Neural cell (in vitro differentiated cells): ENCODE results near the gene RGL1. TPM values are rescaled to one million over a fixed set of nuclear protein-coding genes. Genes with fewer than 3 reads are reported as not detected.

Experiments
- H2AFZ ChIP-seq: fragments of 200-600, 300-800 bp; sonication (generic), shearing (Covaris generic); 2 replicates; pipeline ENCODE4 v1.6.0; 2014; ENCODE audit warnings: low read depth, mild to moderate bottlenecking, antibody characterized with exemption, low read length, moderate library complexity
- H3F3A ChIP-seq: fragments of 200-600 bp; shearing (Covaris generic); 2 replicates; pipeline ENCODE4 v1.6.1; 2016; ENCODE audit warnings: mild to moderate bottlenecking, moderate library complexity, mixed read lengths, antibody characterized with exemption, low read length; ENCODE audit not compliant: insufficient read depth, poor library complexity, severe bottlenecking
- H3K27ac ChIP-seq: fragments of 200-600, 300-800 bp; sonication (generic), shearing (Covaris generic); 2 replicates; pipeline ENCODE4 v1.5.1; 2014; ENCODE audit warnings: mild to moderate bottlenecking, low read length, moderate library complexity
- H3K27me3 ChIP-seq: fragments of 300-800, 200-600 bp; sonication (generic), shearing (Covaris generic); 2 replicates; pipeline ENCODE4 v1.6.0; 2014; ENCODE audit warnings: mild to moderate bottlenecking, low read depth, low read length, moderate library complexity; ENCODE audit not compliant: insufficient read depth
- H3K36me3 ChIP-seq: fragments of 300-800, 200-600 bp; sonication (generic), shearing (Covaris generic); 2 replicates; pipeline ENCODE4 v1.5.1; 2014; ENCODE audit warnings: mild to moderate bottlenecking, antibody characterized with exemption, low read length, moderate library complexity; ENCODE audit not compliant: insufficient read depth
- H3K4me2 ChIP-seq: fragments of 300-800, 200-600 bp; sonication (generic), shearing (Covaris generic); 2 replicates; pipeline ENCODE4 v1.6.0; 2014; ENCODE audit warnings: mild to moderate bottlenecking, low read length
- H3K4me3 ChIP-seq: fragments of 300-800, 200-600 bp; sonication (generic), shearing (Covaris generic); 2 replicates; pipeline ENCODE4 v1.5.1; 2014; ENCODE audit warnings: mild to moderate bottlenecking, low read length, moderate library complexity
- H3K79me2 ChIP-seq: fragments of 200-600 bp; shearing (Covaris generic); replicated peaks from 2 replicates; pipeline ENCODE4 v1.6.0; 2014; ENCODE audit warnings: mild to moderate bottlenecking, low read length, moderate library complexity; ENCODE audit not compliant: insufficient read depth
- H3K9ac ChIP-seq: fragments of 300-800, 200-600 bp; sonication (generic), shearing (Covaris generic); 2 replicates; pipeline ENCODE4 v1.6.1; 2016; ENCODE audit warnings: mild to moderate bottlenecking, low read length, mixed read lengths
- H3K9me2 ChIP-seq: fragments of 200-600 bp; shearing (Covaris generic); 2 replicates; pipeline ENCODE4 v1.6.1; 2016; ENCODE audit warnings: mild to moderate bottlenecking, low read length, mixed read lengths; ENCODE audit not compliant: insufficient read depth
- H3K9me3 ChIP-seq: fragments of 200-600, 300-800 bp; sonication (generic), shearing (Covaris generic); 2 replicates; pipeline ENCODE4 v1.6.1; 2016; ENCODE audit warnings: mild to moderate bottlenecking, mixed run types, low read length, moderate library complexity, mixed read lengths
- H4K20me1 ChIP-seq: fragments of 200-600 bp; shearing (Covaris generic); 2 replicates; pipeline ENCODE4 v1.6.1; 2016; ENCODE audit warnings: mild to moderate bottlenecking, mixed run types; ENCODE audit not compliant: insufficient read depth
- CTCF ChIP-seq: fragments of 450-650 bp; IDR thresholded peaks from 2 replicates; pipeline ENCODE4 v1.5.1; 2014; ENCODE audit warnings: antibody characterized with exemption, mild to moderate bottlenecking, moderate library complexity; ENCODE audit not compliant: poor library complexity, severe bottlenecking
- EP300 ChIP-seq: fragments of 450-650 bp; conservative IDR thresholded peaks from 2 replicates; pipeline ENCODE4 v1.6.1; 2014; ENCODE audit warnings: antibody characterized with exemption, mild to moderate bottlenecking, moderate library complexity; ENCODE audit not compliant: poor library complexity, severe bottlenecking
- EZH2 ChIP-seq: fragments of 200-600, 300-800 bp; shearing (Covaris generic), sonication (generic); IDR thresholded peaks from 2 replicates; pipeline ENCODE4 v1.6.1; 2014; ENCODE audit warnings: antibody characterized with exemption, low read length, borderline replicate concordance, mild to moderate bottlenecking; ENCODE audit not compliant: insufficient read depth, poor library complexity, severe bottlenecking
- MXI1 ChIP-seq: fragments of 450-650 bp; conservative IDR thresholded peaks from 2 replicates; pipeline ENCODE4 v1.6.1; 2014; ENCODE audit warnings: antibody characterized with exemption, mild to moderate bottlenecking; ENCODE audit not compliant: poor library complexity, severe bottlenecking
- POLR2AphosphoS5 ChIP-seq: IDR thresholded peaks from 2 replicates; pipeline ENCODE4 v1.6.1; 2012
- RAD21 ChIP-seq: fragments of 450-650 bp; conservative IDR thresholded peaks from 2 replicates; pipeline ENCODE4 v1.6.1; 2014; ENCODE audit warnings: antibody characterized with exemption, mild to moderate bottlenecking, moderate library complexity
- REST ChIP-seq: IDR thresholded peaks from 2 replicates; pipeline ENCODE4 v1.6.1; 2012; ENCODE audit warnings: borderline replicate concordance
- TAF1 ChIP-seq: IDR thresholded peaks from 2 replicates; pipeline ENCODE4 v1.6.1; 2012; ENCODE audit warnings: low read depth
- polyA plus RNA-seq: library from polyadenylated mRNA; depleted of rRNA; stranded (reverse); fragments of >200 nt; gene quantifications from 2 replicates; pipeline ENCODE4 v1.2.3, GENCODE V29; 2014

RGL1 gene
- polyA plus RNA-seq, 1 donor from 2014 or later: 14.7 TPM

- H3K9ac ChIP-seq: no peak overlapping the region
- H3K36me3 ChIP-seq: peaks cover 9% of the 10 kb centered on the region
Observed at GRCh38 chr1:183914276-183914675, 109.4 kb downstream of the RGL1 start.

GRCh38 chr1:183914891-183915290, 110.0 kb downstream of the RGL1 start:
- no peak overlapping the region for H2AFZ ChIP-seq
- no peak overlapping the region for H3K27ac ChIP-seq
- no peaks in the 10 kb centered on the region for H3K9me3 ChIP-seq
- H3K36me3 ChIP-seq: peaks cover 13% of the 10 kb centered on the region
- no peaks in the 10 kb centered on the region for H3F3A ChIP-seq
- no peaks in the 10 kb centered on the region for H3K9me2 ChIP-seq
- H3K4me3 ChIP-seq: no peak overlapping the region
- H3K9ac ChIP-seq: no peak overlapping the region
- no peaks in the 10 kb centered on the region for H3K79me2 ChIP-seq
- no peaks in the 10 kb centered on the region for H4K20me1 ChIP-seq
- no peak overlapping the region for H3K4me2 ChIP-seq
- H3K27me3 ChIP-seq: no peaks in the 10 kb centered on the region
- TF ChIP-seq REST (no peak), TAF1 (no peak), MXI1 (no peak), EP300 (no peak), RAD21 (no peak), EZH2 (no peak), CTCF (no peak)

More at GRCh38 chr1:183914276-183914675, 109.4 kb downstream of the RGL1 start:
- Histone ChIP-seq H3K9me3 (no peaks in the 10 kb centered on the region), H3K79me2 (no peaks in the 10 kb centered on the region), H2AFZ (no peak overlapping the region), H3K4me2 (no peak overlapping the region), H3K27ac (no peak overlapping the region), H3K4me3 (no peak overlapping the region), H3K27me3 (no peaks in the 10 kb centered on the region), H3F3A (no peaks in the 10 kb centered on the region), H3K9me2 (no peaks in the 10 kb centered on the region), H4K20me1 (no peaks in the 10 kb centered on the region)
- TF ChIP-seq REST (no peak), POLR2AphosphoS5 (no peak), MXI1 (no peak), CTCF (no peak), EP300 (no peak), EZH2 (no peak), TAF1 (no peak)
